Ectodermal cell (in vitro differentiated cells): ENCODE data around the gene EML6.

Experiments
- H3K27ac ChIP-seq: 2 replicates; pipeline ENCODE4 v1.7.0; 2013; ENCODE audit warnings: mild to moderate bottlenecking, low read depth, low read length; ENCODE audit not compliant: insufficient read depth, poor library complexity, severe bottlenecking
- H3K27me3 ChIP-seq: 2 replicates; pipeline ENCODE4 v1.7.0; 2013; ENCODE audit warnings: mild to moderate bottlenecking, low read length; ENCODE audit not compliant: insufficient read depth, control insufficient read depth, poor library complexity, severe bottlenecking
- H3K36me3 ChIP-seq: one replicate; pipeline ENCODE4 v1.7.0; 2013; ENCODE audit warnings: low read length; ENCODE audit not compliant: control insufficient read depth, insufficient read depth
- H3K4me1 ChIP-seq: one replicate; pipeline ENCODE4 v1.7.0; 2013; ENCODE audit warnings: low read length; ENCODE audit not compliant: control insufficient read depth, insufficient read depth
- H3K4me3 ChIP-seq: 2 replicates; pipeline ENCODE4 v1.7.0; 2013; ENCODE audit warnings: low read depth, low read length, control low read depth; ENCODE audit not compliant: insufficient read depth
- H3K9me3 ChIP-seq: 2 replicates; pipeline ENCODE4 v1.7.0; 2013; ENCODE audit warnings: mild to moderate bottlenecking, low read length, moderate library complexity; ENCODE audit not compliant: control insufficient read depth
- WGBS, 2 experiments: methylation state at CpG; one replicate each; pipeline ENCODE4 v1.1.7; 2013; ENCODE audit warnings: missing lambda C conversion rate in 2 of 2; 5-methylcytosine and 5-hydroxymethylcytosine counted together

EML6 gene

GRCh38 chr2:54704688-54705605 is 18.5 kb upstream of the EML6 start:
- 33 to 78% methylated on average over 1 to 3 of the region's 3 CpGs for WGBS, 2 experiments
- Histone ChIP-seq H3K9me3 (no peaks in the 10 kb centered on the region), H3K4me3 (no peak overlapping the region), H3K4me1 (no peaks in the 10 kb centered on the region), H3K36me3 (no peaks in the 10 kb centered on the region), H3K27me3 (no peaks in the 10 kb centered on the region), H3K27ac (no peak overlapping the region)

- H3K27ac ChIP-seq = no peak overlapping the region
- no peaks in the 10 kb centered on the region for H3K27me3 ChIP-seq
- no peaks in the 10 kb centered on the region for H3K9me3 ChIP-seq
- H3K36me3 ChIP-seq = no peaks in the 10 kb centered on the region
- no peak overlapping the region for H3K4me3 ChIP-seq
- 87 to 100% methylated on average over 1 of the region's 1 CpG for WGBS, 2 experiments
- H3K4me1 ChIP-seq = no peaks in the 10 kb centered on the region
These were observed 16.8 kb upstream of the EML6 start for GRCh38 chr2:54706622-54707021.

GRCh38 chr2:54708584-54709335 is 14.7 kb upstream of the EML6 start:
- Histone ChIP-seq H3K36me3 (no peaks in the 10 kb centered on the region), H3K27me3 (no peaks in the 10 kb centered on the region), H3K4me3 (no peak overlapping the region), H3K27ac (no peak overlapping the region), H3K9me3 (no peaks in the 10 kb centered on the region), H3K4me1 (no peaks in the 10 kb centered on the region)
- WGBS, 2 experiments = 84% methylated on average over 35 of the region's 35 CpGs

- Histone ChIP-seq H3K27ac (no peak overlapping the region), H3K27me3 (no peaks in the 10 kb centered on the region), H3K4me3 (no peak overlapping the region), H3K36me3 (no peaks in the 10 kb centered on the region), H3K9me3 (no peaks in the 10 kb centered on the region), H3K4me1 (no peaks in the 10 kb centered on the region)
- 92 to 95% methylated on average over 18 of the region's 18 CpGs for WGBS, 2 experiments
These were observed 14.1 kb upstream of the EML6 start for GRCh38 chr2:54709336-54709809.

- WGBS, 2 experiments = 95 to 96% methylated on average over 9 of the region's 10 CpGs
- H3K27ac ChIP-seq = no peak overlapping the region
- no peak overlapping the region for H3K4me3 ChIP-seq
These were observed 13.2 kb upstream of the EML6 start for GRCh38 chr2:54710216-54710615.

GRCh38 chr2:54712516-54712915 is 10.9 kb upstream of the EML6 start:
- H3K4me1 ChIP-seq = no peaks in the 10 kb centered on the region
- H3K27ac ChIP-seq = no peak overlapping the region
- no peak overlapping the region for H3K4me3 ChIP-seq
- WGBS, 2 experiments = 92 to 93% methylated on average over 6 of the region's 6 CpGs
- H3K27me3 ChIP-seq = no peaks in the 10 kb centered on the region
- no peaks in the 10 kb centered on the region for H3K9me3 ChIP-seq
- H3K36me3 ChIP-seq = no peaks in the 10 kb centered on the region

More at GRCh38 chr2:54710216-54710615, 13.2 kb upstream of the EML6 start:
- Histone ChIP-seq H3K36me3 (no peaks in the 10 kb centered on the region), H3K27me3 (no peaks in the 10 kb centered on the region), H3K4me1 (no peaks in the 10 kb centered on the region), H3K9me3 (no peaks in the 10 kb centered on the region)

GRCh38 chr2:54714996-54715395 is 8.5 kb upstream of the EML6 start:
- Histone ChIP-seq H3K4me3 (no peak overlapping the region), H3K4me1 (no peaks in the 10 kb centered on the region), H3K36me3 (no peaks in the 10 kb centered on the region), H3K9me3 (no peaks in the 10 kb centered on the region), H3K27ac (no peak overlapping the region), H3K27me3 (no peaks in the 10 kb centered on the region)
- 40 to 44% methylated on average over 2 to 3 of the region's 4 CpGs for WGBS, 2 experiments

GRCh38 chr2:54716375-54716774 is 7.1 kb upstream of the EML6 start:
- Histone ChIP-seq H3K4me3 (no peak overlapping the region), H3K36me3 (no peaks in the 10 kb centered on the region), H3K27me3 (peaks cover 4% of the 10 kb centered on the region), H3K4me1 (no peaks in the 10 kb centered on the region), H3K9me3 (no peaks in the 10 kb centered on the region), H3K27ac (no peak overlapping the region)

- Histone ChIP-seq H3K4me1 (no peaks in the 10 kb centered on the region), H3K27ac (no peak overlapping the region), H3K4me3 (no peak overlapping the region), H3K36me3 (no peaks in the 10 kb centered on the region), H3K27me3 (peaks cover 41% of the 10 kb centered on the region), H3K9me3 (no peaks in the 10 kb centered on the region)
- WGBS, 2 experiments = 76 to 80% methylated on average over 2 of the region's 2 CpGs
These were observed 2.9 kb upstream of the EML6 start for GRCh38 chr2:54720563-54720962.

GRCh38 chr2:54722641-54723040 is 821 bp upstream of the EML6 start:
- Histone ChIP-seq H3K4me1 (no peaks in the 10 kb centered on the region), H3K27ac (no peak overlapping the region), H3K9me3 (no peaks in the 10 kb centered on the region), H3K36me3 (no peaks in the 10 kb centered on the region), H3K27me3 (peaks cover 62% of the 10 kb centered on the region), H3K4me3 (peak overlapping the region; percentile 78)
- 21 to 26% methylated on average over 10 of the region's 10 CpGs for WGBS, 2 experiments
